ENCODE results near the gene LVRN.
"Not testable (repeated sequence)": the region's sequence is repeated elsewhere in the genome, so short reads cannot be mapped to it uniquely, and the experiment has no call there.

Gene LVRN

GRCh38 chr5:115962239-115962564, at the start of gene LVRN:
Gene LVRN (plus strand): TSS chr5:115962475. CDS start chr5:115962618, 143 bp downstream.
- DNase-seq = no peak

- not testable (repeated sequence) for DNase-seq
Measured at GRCh38 chr5:115913623-115914400, 48.5 kb upstream of the LVRN start.

GRCh38 chr5:115920171-115920725, 42.0 kb upstream of the LVRN start:
- no peak for DNase-seq

- not testable (repeated sequence) for DNase-seq
Measured at GRCh38 chr5:115928578-115929407, 33.5 kb upstream of the LVRN start.

- DNase-seq = not testable (repeated sequence)
Measured at GRCh38 chr5:115930171-115930570, 32.1 kb upstream of the LVRN start.

GRCh38 chr5:115930630-115931337, 31.5 kb upstream of the LVRN start:
- peak; percentile 6 for DNase-seq

GRCh38 chr5:115932991-115933390, 29.3 kb upstream of the LVRN start:
- DNase-seq = no peak

GRCh38 chr5:115934388-115934974, 27.8 kb upstream of the LVRN start:
- no peak for DNase-seq

GRCh38 chr5:115936031-115936430, 26.2 kb upstream of the LVRN start:
- no peak for DNase-seq

- DNase-seq = no peak
Measured at GRCh38 chr5:115939059-115939458, 23.2 kb upstream of the LVRN start.

- no peak for DNase-seq
Measured at GRCh38 chr5:115940080-115940810, 22.0 kb upstream of the LVRN start.

- peak; percentile 94 for DNase-seq
Measured at GRCh38 chr5:115941051-115941675, 21.1 kb upstream of the LVRN start.

- no peak for DNase-seq
Measured at GRCh38 chr5:115944501-115944900, 17.8 kb upstream of the LVRN start.

GRCh38 chr5:115946655-115947054, 15.6 kb upstream of the LVRN start:
- peak; percentile 18 for DNase-seq

GRCh38 chr5:115947260-115947659, 15.0 kb upstream of the LVRN start:
- peak; percentile 40 for DNase-seq

GRCh38 chr5:115948091-115948534, 14.2 kb upstream of the LVRN start:
- DNase-seq = peak; percentile 31

- DNase-seq = peak; percentile 27
Measured at GRCh38 chr5:115949096-115949495, 13.2 kb upstream of the LVRN start.

GRCh38 chr5:115952588-115952987, 9.7 kb upstream of the LVRN start:
- no peak for DNase-seq

- DNase-seq = no peak
Measured at GRCh38 chr5:115954144-115954543, 8.1 kb upstream of the LVRN start.

- DNase-seq = no peak
Measured at GRCh38 chr5:115956957-115957356, 5.3 kb upstream of the LVRN start.

Data from fibroblast of skin of right quadriceps (primary cell).